CD4-positive, alpha-beta T cell treated with Interleukin-2 at 100 ng/mL for 4 hours (primary cell): ENCODE results near the gene TWSG1.
"Not testable (repeated sequence)": the region's sequence is repeated elsewhere in the genome, so short reads cannot be mapped to it uniquely, and the experiment has no call there.

ENCODE experiments used
- DNase-seq: peaks from one replicate; pipeline ENCODE4 v3.0.0-alpha.2; 2020; ENCODE audit warnings: low spot score

TWSG1 gene

GRCh38 chr18:9392726-9393125, 58.2 kb downstream of the TWSG1 start:
- no peak for DNase-seq

DNA sequence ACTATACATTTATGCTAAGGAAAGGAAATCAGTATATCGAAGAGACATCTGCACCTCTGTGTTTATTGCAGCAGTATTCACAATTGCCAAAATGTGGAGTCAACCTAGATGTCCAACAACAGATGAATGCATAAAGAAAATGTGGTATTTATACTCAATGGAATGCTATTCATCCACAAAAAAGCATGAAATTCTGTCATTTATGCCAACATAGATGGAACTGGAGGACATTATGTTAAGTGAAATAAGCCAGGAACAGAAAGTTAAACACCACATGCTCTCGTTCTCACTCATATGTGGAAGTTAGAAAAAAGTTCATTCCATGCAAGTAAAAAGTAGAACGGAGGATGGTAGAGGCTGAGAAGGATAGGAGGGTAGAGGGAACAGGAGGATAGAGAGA, 59.5 kb downstream of the TWSG1 start:
- DNase-seq = no peak

DNA sequence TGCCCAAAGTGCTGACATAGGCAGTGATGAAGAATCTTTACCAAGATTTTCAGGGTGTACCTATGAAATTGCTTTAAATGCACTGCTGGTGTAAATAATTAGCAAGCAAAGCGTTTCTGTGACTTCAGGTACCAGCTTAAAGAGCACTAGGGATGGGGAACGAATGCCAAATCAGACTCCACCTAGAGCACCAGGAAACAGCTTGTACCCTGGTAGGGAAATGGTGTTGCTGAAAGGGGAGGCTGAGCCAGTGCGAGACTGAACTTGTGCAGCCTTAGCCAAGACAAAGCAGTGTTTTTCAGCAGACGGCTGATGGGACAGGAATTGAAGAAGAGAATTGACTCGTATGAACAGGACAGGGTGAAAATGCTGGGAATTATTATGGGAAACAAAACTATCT, 65.6 kb downstream of the TWSG1 start:
- DNase-seq = no peak

- no peak for DNase-seq
These were observed 66.6 kb downstream of the TWSG1 start for GRCh38 chr18:9401176-9401575.

GRCh38 chr18:9402358-9403007, 67.9 kb downstream of the TWSG1 start:
- not testable (repeated sequence) for DNase-seq

GRCh38 chr18:9403795-9404564, 69.4 kb downstream of the TWSG1 start:
- DNase-seq = no peak

- peak; percentile 4 for DNase-seq
These were observed 70.0 kb downstream of the TWSG1 start for GRCh38 chr18:9404565-9405060.

- DNase-seq = no peak
These were observed 70.6 kb downstream of the TWSG1 start for GRCh38 chr18:9405130-9405529.

DNA sequence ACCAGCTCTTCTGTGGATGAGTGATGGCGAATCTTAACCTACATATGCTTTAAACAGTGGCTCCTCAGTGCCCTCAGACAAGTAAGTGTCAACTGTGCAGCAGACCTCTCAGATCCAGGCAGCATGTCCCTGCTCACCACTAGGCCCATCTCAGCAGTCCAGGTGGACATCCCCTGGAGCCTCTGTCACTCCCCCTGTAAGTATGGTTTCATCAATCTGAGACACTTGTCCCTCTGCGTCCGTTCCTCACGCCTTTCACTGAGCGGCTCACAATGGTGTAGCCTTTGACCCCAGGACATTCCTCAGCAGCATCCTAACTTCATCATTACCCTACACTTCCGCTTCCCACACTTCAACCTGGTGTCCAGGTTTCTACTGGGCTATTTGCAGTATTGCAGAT, 71.4 kb downstream of the TWSG1 start:
- DNase-seq = no peak

- DNase-seq = no peak
These were observed 75.9 kb downstream of the TWSG1 start for GRCh38 chr18:9410515-9410914.

DNA sequence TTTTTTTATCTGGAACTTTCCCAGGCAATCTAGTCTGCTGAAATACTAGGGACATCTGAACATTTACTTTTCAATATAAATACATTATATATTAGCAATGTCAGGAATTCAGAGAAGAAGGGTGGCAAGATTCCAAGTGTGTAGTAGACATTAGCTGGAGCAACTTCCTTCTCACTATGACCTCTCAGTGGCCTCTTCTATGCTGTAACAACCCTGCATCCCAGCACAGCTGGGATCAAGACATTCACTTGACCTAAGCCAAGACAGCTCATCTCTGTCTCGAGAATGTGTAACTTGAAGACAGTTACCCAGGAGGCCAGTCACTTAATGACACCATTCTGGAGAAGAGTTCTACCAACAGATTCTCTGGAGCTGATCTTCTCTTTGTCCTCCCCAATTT, 79.0 kb downstream of the TWSG1 start:
- DNase-seq = no peak

DNA sequence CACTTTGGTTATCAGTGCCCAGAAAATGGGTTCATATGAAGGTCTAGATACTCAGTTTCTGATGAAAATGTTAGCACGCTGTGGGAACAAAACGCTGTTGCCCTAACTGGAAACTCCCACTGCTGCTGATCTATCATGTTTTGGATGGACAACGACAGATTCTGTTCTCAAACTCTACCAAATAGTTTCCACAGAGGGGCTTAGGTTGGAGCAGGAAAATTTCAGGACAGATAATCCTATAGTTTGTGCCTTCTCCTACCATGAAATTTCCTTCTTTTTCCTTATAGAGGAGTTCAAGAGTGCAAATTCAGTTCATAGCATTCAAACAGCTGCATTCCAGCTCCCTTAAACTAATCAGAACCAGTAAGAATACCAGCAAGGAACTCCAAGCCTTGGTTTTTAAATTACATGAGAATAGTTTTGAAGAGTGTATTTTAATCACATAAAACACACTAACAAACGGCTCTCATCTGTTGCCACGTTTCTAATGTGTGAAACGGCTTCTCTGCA, 82.0 kb downstream of the TWSG1 start:
- DNase-seq = no peak

DNA sequence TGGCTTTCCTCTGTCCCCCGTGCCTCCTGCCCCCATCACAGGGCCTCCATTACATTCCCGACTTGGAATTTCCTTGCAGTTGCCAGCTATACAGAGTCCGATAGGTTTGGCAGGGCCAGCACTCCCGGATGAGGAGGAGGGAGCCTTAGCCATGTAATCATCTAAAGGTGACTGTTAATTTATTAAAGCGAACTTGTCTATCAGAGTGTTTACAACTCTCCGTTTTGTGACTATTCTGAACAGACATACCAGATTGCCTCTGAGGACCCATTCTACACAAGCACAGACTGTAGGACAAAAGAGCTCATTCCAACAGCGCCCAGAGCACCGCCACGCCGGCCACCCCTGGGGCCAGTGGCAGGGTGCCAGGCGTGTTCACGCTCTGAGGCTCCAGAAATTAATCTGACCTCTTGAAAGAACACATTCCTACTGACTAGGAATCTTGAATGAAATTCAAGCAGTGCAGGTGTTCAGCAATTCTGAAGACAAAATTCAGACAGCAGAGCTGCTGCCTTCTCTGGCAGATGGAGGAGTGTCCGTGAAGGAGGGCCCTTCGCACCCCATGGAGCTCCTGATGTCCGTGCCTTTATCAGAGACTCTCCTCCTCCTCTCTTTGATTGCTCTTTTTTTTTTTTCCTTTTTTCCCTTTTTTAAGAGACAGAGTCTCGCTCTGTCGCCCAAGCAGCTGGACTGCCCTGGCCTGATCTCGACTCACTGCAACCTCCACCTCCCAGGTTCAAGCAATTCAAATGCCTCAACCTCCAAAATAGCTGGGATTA, 82.7 kb downstream of the TWSG1 start:
- DNase-seq = no peak

DNA sequence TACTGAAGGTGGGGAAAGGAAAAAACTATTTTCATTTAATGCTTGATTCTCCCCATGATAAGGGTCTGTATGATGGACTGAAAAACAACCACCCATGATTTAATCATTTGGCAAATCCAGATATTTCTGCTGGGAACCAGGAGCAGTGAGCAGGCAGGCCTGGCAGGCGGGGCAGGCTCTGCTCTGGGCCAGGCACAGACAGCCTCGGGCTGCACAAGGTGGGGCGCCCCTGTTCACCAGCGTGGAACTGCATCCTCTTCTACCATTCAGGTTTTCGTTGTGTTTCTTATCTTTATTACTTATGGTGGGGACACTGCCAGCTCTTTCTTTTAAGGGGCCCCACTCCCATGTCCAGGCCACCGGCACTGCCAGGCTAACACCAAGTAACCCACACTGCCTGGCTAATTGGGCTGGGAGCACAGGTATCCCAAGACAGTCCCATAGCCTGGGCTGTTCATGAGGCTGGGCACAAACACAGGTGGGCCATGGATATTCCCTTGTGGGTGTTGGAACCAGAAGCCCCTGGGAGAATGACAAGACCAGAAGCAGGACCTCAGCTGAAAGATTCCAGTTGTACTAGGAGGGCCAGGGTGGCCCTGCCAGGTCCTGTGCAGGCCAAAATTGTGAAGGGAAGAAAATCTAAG, 83.6 kb downstream of the TWSG1 start:
- no peak for DNase-seq

GRCh38 chr18:9419956-9420631, 85.5 kb downstream of the TWSG1 start:
- no peak for DNase-seq

GRCh38 chr18:9421096-9421900, 86.7 kb downstream of the TWSG1 start:
- DNase-seq = no peak

GRCh38 chr18:9421901-9422327, 87.3 kb downstream of the TWSG1 start:
- no peak for DNase-seq

- no peak for DNase-seq
These were observed 88.4 kb downstream of the TWSG1 start for GRCh38 chr18:9422816-9423519.

GRCh38 chr18:9423648-9424047, 89.1 kb downstream of the TWSG1 start:
- not testable (repeated sequence) for DNase-seq

- DNase-seq = not testable (repeated sequence)
These were observed 89.7 kb downstream of the TWSG1 start for GRCh38 chr18:9424235-9424634.
